Stromal cell of bone marrow (primary cell): ENCODE results near the gene C2orf78.

Experiments used
- DNase-seq: peaks from one replicate; pipeline ENCODE4 v3.0.0-alpha.2; 2012; ENCODE audit warnings: low read depth

Gene C2orf78

DNA sequence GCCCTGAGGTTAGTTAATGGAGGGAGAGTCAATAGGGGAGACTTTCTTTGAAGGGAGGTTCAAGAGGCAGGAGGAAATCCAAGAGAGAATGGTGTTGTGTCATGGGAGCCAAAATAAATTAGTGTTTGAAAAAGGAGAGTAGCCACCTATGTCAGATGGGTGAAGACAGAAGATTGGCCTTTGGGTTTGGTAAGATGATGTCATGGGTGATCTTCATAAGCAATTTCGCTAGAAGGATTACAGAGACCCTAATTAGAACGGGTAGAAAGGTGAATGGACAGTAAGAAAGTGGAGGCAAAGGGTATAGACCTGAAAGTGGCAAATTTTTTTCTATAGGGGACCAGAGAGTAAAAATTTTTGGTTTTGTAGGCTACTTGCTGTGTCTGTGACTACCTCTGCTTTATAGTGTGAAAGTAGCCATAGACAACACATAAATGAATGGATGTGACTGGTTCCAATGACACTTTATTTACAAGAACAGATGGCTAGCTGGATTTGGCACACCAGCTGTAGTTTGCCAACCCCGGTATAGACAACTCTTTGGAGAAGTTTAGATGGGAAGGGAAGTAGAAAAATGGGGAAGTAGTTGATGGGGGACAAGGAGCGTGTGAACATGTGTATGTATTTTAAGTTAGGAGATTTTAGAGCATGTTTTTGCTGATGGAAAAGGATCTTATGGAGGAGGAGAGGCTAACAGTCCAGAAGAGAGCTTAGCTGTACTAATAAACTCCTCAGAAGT lies 54.0 kb downstream of the C2orf78 start:
- no peak for DNase-seq

DNA sequence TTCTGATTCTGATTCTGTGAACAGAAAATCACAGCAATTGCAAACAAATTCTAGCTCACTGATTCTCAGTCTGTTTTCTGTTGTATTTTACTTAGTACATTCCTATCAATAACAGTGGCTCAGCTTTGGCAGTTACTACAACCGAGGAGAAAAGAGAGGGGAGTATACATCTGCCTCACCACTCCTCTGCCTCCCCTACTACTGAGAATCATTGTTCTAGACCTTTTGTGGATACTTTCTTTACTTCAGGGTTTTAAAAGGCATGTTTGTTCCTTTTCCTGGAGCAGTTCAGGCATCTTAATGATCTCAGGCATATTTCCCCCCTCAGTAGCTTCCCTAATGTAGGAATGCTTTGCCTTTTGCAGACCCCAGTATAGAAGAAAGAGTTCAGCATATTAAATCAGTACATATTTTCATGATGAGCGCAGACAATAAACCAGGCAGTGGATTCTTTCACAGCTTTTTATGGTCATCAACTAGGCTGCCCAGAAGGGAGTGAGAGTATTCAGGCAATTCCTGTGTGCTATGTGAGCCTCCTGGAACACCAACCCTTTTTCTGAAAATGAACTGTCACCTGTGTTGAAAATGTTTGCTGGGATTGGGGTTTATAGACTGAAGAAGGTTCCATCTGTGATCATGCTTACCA lies 55.0 kb downstream of the C2orf78 start:
- no peak for DNase-seq

DNA sequence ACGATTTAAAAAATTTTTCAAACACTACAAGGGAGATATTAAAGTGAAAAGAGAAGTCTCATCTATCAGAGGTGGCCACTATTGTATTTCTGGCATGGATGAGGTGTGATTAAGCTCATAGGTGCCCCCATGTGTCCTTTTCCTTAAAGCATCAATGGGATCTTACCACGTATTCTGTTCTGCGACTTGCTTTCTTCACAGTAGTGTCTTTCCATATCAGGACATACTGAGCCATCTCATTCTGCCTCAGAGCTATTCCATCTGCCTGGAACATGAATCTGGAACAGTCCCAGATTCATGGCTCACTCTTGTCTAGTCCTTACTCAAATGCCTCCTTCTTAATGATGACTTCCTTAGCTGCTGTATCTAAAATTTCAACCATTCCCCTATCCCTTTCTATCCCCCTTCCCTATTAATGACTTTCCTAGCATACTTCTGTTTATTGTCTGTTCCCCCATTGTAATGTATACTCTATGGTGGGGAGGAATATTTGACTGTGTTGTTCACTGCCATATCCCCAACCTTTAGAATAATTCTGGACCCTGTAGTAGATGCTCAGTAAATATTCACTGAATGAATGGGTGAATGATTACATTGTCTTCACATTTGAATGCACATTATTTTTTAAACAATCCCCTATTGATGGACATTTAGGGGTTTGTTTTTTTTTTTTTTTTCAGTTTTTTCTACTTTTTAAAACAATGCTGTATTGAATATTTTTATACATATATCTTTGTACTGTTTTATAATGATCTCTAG lies 55.8 kb downstream of the C2orf78 start:
- DNase-seq = no peak

DNA sequence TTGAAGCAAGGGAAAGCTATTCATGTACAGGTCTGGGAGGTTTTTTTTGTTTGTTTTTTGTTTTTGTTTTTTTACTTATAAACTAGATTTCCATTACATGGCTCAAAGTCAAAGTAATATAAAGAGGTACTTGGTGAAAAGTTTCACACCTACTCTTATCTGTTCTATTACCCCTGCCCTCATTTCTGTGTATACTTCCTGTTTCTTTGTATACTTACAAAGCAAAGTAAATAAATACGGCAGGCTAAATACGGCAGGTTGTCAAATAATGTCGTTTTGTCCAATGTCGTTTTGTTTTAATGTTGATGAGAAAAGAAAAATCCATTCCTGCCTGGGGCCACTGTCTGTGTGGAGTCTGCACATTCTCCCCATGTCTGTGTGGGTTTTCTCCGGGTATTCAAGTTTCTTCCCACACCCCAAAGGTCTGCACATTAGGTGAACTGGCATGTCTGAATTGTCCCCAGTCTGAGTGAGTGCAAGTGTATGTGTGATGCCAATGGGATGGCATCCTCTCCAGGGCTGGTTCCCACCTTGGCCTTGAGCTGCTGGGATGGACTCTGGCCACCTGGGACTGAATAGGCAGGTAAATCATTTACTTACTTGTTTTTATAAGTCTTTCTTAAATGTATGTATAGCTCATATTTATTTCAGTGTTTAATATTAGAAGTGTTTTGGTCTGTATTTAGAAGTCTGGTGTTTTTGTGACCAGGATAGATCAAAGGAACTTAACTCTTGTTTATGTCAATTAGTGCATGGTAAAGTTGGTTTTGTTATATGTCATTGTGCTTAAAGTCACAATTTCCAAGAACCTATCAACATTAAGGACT lies 58.1 kb downstream of the C2orf78 start:
- no peak for DNase-seq

DNA sequence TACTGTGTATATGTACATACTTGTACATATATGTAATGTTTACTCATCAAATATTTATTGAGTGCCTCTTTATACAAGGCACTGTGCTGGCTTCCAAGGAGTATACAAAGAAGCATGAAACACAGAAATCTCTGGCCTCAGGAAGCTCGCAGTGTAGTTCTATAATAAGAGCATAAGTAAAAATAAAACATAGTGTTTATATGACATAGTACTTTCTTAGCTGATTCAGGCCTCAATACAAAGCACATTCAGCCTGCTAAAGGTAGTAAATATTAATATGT lies 58.7 kb downstream of the C2orf78 start:
- DNase-seq = no peak

DNA sequence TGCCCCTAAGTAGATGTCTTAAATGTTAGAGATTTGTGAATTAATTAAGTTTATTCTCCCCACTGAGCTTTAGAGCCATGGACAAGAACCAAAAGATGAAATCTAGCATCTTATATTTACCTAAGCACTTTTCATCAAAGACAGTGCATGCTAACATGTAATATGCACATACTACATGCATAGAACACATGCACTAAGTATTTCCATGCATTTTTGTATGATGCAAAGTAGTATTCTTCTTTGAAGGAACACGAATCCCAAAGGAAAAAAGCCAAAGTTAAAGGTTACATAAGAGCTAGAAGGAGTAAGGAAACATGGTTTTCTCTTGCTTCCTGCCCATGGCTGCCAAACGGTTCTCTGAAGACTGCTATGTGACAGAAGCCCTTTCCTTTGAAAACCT lies 60.1 kb downstream of the C2orf78 start:
- no peak for DNase-seq

DNA sequence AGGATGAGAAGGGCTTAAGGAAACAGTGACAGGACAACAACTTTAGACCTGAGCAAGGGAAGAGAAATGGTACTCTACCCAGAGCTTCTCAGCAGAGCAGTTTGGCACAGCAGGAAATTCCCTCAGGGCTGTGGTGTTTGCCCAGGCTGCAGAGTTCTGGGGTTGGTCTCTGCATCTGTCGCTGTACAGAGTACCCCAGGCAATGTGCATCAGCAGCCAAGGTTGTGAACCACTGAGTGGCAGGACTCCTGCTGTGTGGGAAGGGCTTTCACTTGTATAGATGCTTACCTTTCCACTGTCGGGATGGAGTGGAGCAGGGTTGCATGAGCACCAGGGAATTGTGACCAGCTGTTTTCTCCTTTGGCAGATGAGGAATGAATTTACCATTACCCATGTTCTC lies 66.0 kb downstream of the C2orf78 start:
- no peak for DNase-seq

DNA sequence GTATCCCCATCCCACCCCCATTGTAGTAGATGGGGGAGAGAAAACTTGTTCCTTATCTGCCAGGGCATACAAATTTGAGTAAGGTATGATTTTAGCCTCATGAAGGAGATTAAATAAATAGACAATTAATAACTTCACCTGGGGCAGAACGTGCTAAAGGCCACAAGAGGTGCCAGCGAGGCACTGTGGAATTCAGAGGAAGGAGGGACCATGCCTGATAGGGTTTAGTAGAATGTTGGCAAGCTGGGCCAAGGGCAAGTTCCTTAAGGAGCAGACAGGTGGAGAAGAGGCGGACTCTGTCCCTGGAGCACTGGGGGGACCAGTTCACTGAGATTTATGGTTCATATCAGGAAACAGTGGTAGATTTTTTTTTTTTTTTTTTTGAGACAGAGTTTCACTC lies 67.3 kb downstream of the C2orf78 start:
- no peak for DNase-seq

DNA sequence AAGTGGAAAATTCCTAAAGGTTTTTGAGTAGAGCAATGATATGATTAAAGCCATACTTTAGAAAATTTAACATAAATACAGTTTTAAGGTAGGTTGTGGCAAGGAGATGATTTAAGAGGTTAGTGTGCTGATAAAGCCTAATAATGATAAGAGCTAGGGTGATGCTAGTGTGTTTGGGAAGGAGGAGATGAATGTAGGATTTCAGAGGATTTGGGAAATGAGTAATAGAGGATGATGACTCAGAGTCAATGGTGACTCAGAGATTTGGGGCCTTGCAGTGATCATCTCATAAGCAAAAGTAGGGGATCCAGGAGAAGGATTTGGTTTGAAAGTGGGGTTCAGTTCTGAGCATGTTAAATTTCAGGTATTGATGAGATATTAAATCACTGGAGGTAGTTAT lies 68.0 kb downstream of the C2orf78 start:
- DNase-seq = peak; percentile 70

DNA sequence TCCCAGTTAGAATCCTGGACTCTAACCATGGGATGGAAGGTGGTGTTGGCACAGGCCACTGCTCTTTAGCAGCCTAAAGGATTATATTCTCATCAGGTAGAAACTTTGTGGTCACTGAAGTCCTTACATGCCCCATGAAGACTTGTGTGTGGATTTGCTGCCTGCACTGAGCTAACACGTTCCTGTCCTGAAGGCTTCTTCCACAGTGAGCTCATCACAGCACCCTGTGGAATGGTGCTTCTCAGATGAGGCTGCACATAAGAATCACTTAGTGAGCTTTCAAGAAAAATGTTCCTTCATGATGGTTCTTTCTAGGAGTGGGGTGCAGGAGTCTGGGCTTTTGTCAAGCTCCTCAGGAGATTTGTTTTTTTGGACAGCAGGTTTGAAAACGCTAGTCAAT lies 71.5 kb downstream of the C2orf78 start:
- DNase-seq = no peak

DNA sequence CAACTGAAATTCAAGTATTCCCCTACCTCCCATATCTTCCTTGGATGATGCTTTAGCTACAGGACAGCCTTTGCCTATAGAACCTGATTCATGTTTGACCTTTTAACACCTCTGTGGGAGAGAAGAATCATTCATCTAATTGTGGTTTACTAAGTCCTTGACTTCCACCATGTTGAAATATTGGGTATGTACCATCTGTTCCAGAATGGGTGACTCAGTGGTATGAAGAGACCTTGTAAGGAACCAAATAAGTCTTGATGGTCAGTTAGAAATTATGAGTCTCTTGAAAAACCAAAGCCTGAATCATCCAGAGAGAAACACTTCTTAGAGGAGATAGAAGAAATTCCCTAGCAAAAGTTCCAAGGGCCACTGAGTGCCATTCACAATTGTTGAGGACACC lies 72.2 kb downstream of the C2orf78 start:
- DNase-seq = peak; percentile 87

DNA sequence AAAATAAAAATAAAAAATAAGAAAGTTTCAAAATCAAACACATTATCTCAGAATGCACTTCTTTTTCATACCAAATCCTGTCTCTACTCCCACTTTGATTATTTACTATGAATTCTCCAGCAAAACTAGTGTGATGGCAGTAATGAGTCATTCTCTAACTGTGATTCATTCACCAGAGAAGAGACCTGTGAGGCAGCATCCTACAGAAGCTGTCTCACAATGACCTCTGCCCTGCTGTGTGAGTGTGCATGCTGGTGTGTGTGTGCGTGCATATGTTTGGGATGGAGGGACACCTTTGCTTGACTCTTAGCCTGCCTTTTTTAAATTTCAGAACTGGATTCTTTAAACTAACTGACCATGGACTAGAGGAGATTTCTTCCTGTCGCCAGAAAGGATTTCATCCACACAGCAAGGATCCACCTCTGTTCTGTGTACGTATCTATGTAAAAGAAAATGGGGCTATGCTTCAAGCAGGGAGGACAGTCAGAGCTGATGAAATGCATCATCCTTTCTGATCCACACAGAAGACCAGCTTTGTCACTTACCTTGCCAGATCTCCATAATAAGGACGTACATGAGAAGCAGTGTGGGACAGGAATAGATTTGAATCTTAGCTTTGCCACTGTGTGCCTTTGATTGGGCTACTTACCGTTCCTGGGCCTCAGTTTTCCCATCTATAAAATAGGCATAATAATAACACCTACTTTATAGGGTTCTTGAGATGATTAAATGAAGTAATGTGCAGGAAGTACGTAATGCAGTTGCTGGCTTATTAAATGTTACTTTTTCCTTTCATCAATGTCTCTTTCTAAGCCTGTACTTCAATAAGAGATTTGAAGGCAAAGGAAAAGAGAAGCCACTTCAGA lies 76.0 kb downstream of the C2orf78 start:
- DNase-seq = peak; percentile 66

DNA sequence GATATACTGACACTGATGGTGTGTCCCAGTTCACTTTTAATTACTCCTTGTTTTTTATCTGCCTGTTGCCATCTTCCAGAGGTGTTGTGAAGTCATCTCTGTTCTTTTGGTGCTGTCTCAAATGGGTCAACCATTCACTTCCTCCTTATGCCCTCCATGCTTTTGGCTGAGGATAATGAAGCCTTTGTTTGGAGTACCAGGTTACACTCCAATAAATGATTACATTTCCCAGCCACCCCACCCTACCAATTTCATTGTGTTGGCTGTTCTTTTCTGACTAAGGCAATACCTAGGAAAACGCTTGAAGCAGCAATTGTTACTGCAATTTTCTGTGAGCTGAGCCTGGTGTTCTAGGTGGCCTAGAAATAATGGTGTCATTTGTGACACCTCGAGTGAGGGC lies 79.0 kb downstream of the C2orf78 start:
- no peak for DNase-seq
